OCI-LY7 (cell line): ENCODE data around the gene CMSS1. TPM values are rescaled to one million over a fixed set of nuclear protein-coding genes. Genes with fewer than 3 reads are reported as not detected.

Experiments
- BruUV-seq: library from RNA; stranded (reverse); fragments of 400-500 nt; replicated peaks from 2 replicates; lab custom pipeline; 2021; lab: Mats Ljungman, UMichigan
- CTCF ChIA-PET: fragments of 300-600 bp; sonication (Branson Sonifier 250); formaldehyde crosslinking; loops from one replicate; lab custom pipeline; 2022; ENCODE audit warnings: antibody characterized with exemption; ENCODE audit not compliant: unreplicated experiment; lab: Charles Lee
- POLR2A ChIA-PET: fragments of 300-600 bp; sonication (Branson Sonifier 250); formaldehyde crosslinking; loops from one replicate; lab custom pipeline; 2022; ENCODE audit warnings: antibody characterized with exemption; lab: Charles Lee
- DNase-seq: peaks from one replicate; pipeline ENCODE4 v3.0.0-alpha.2; 2015; ENCODE audit warnings: low spot score
- H2AFZ ChIP-seq: fragments of 200-600 bp; sonication (generic), shearing (Covaris generic); 2 replicates; pipeline ENCODE4 v1.6.1; 2014; ENCODE audit warnings: mild to moderate bottlenecking, antibody characterized with exemption, low read length, moderate library complexity
- H3K27ac ChIP-seq: fragments of 200-600 bp; sonication (generic); 2 replicates; pipeline ENCODE4 v1.5.1; 2014; ENCODE audit warnings: mixed run types, low read depth, mild to moderate bottlenecking, moderate library complexity, low read length, inconsistent platforms; ENCODE audit not compliant: poor library complexity, severe bottlenecking
- H3K36me3 ChIP-seq: fragments of 200-600 bp; sonication (generic); 2 replicates; pipeline ENCODE4 v1.6.1; 2014; ENCODE audit warnings: mild to moderate bottlenecking, antibody characterized with exemption, low read length, moderate library complexity, mixed read lengths; ENCODE audit not compliant: insufficient read depth
- H3K4me1 ChIP-seq: fragments of 200-600 bp; sonication (generic); 2 replicates; pipeline ENCODE4 v1.5.1; 2014; ENCODE audit warnings: mild to moderate bottlenecking, low read length; ENCODE audit not compliant: insufficient read depth, poor library complexity, severe bottlenecking
- H3K4me2 ChIP-seq: fragments of 200-600 bp; sonication (generic); 2 replicates; pipeline ENCODE4 v1.6.1; 2014; ENCODE audit warnings: mild to moderate bottlenecking, low read length
- H3K4me3 ChIP-seq: fragments of 200-600 bp; sonication (generic); 2 replicates; pipeline ENCODE4 v1.5.1; 2014; ENCODE audit warnings: mild to moderate bottlenecking, low read depth, low read length; ENCODE audit not compliant: poor library complexity, severe bottlenecking
- H3K79me2 ChIP-seq: fragments of 200-600 bp; sonication (generic); 2 replicates; pipeline ENCODE4 v1.6.1; 2016; ENCODE audit warnings: low read depth, mild to moderate bottlenecking, low read length, moderate library complexity, mixed read lengths; ENCODE audit not compliant: insufficient read depth
- H3K9me2 ChIP-seq: fragments of 200-600 bp; sonication (generic); 2 replicates; pipeline ENCODE4 v1.6.1; 2016; ENCODE audit warnings: mild to moderate bottlenecking, low read length, mixed read lengths; ENCODE audit not compliant: insufficient read depth
- H3K9me3 ChIP-seq: fragments of 200-600 bp; sonication (generic); 2 replicates; pipeline ENCODE4 v1.6.1; 2014; ENCODE audit warnings: mild to moderate bottlenecking, mixed run types, low read length, mixed read lengths
- H4K20me1 ChIP-seq: fragments of 200-600 bp; sonication (generic); 2 replicates; pipeline ENCODE4 v1.6.1; 2014; ENCODE audit warnings: mild to moderate bottlenecking, antibody characterized with exemption, low read length, moderate library complexity, mixed read lengths; ENCODE audit not compliant: insufficient read depth
- CTCF ChIP-seq: fragments of 200-600 bp; sonication (generic); conservative IDR thresholded peaks from 2 replicates; pipeline ENCODE4 v1.5.1; 2014; ENCODE audit warnings: mild to moderate bottlenecking, antibody characterized with exemption, low read length, moderate library complexity, mixed read lengths
- EZH2phosphoT487 ChIP-seq: fragments of 200-600 bp; sonication (generic); IDR thresholded peaks from 2 replicates; pipeline ENCODE4 v1.6.1; 2018; ENCODE audit warnings: low read depth, borderline replicate concordance, mild to moderate bottlenecking, mixed run types, antibody characterized with exemption, low read length, moderate library complexity, mixed read lengths
- intact Hi-C: fragments of 100-400 bp; cut with micrococcal nuclease; formaldehyde crosslinking; loops from one replicate; pipeline ENCODE4 v1.10.0; 2022; ENCODE audit not compliant: unreplicated experiment
- total RNA-seq, 2 experiments: library from RNA; depleted of rRNA in 1 of 2; stranded (reverse); fragments of >200 nt in 1 of 2; shearing (Covaris generic) in 1 of 2; gene quantifications; 2 replicates each; pipeline ENCODE4 v1.2.3, GENCODE V29; 2014 to 2022

CMSS1 gene
- total RNA-seq, 2 experiments from 2014 or later: 25.7 to 46.6 TPM

DNA sequence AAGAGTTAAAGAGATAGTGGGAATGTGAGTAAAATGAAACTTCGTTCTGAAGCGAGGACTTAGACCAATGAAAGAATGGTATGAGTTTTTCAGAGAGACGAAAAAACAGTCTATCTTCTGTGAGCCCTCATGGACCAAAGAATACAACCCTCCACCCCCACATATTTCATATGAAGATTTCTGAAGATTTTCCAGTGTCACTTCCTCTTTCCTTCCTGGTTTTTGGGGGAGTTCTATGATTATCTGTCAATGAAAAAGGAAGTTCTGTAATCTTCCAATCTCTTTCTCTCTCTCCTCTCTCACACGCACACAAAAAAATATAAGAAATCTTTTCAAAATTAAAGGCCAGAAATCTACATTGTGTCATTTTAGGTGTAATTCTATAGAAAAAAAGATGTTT lies 27.7 kb downstream of the CMSS1 start:
- BruUV-seq: no TSS peak
- Histone ChIP-seq H3K27ac (no peak overlapping the region), H3K79me2 (0 out of 2 replicates have a peak, but pooled peaks cover 5% of the 10 kb centered on the region), H4K20me1 (peaks cover 31% of the 10 kb centered on the region), H3K4me1 (no peaks in the 10 kb centered on the region), H3K4me2 (no peak overlapping the region), H3K36me3 (no peaks in the 10 kb centered on the region), H3K4me3 (no peak overlapping the region), H3K9me3 (no peaks in the 10 kb centered on the region), H2AFZ (no peak overlapping the region), H3K9me2 (no peaks in the 10 kb centered on the region)
- DNase-seq: no peak
- no peak for TF ChIP-seq EZH2phosphoT487
- TF ChIP-seq CTCF: no peak
- intact Hi-C loops: no loop called here
- CTCF ChIA-PET: no interaction called here
- POLR2A ChIA-PET: no interaction called here

GRCh38 chr3:99845999-99846398 lies 28.3 kb downstream of the CMSS1 start:
- intact Hi-C loops: no loop called here
- no peak overlapping the region for H3K27ac ChIP-seq
- H3K36me3 ChIP-seq: no peaks in the 10 kb centered on the region
- H2AFZ ChIP-seq: no peak overlapping the region
- H4K20me1 ChIP-seq: peaks cover 31% of the 10 kb centered on the region
- BruUV-seq: no TSS peak
- ChIA-PET POLR2A (interaction anchor here (0.9 to 1.4 kb wide), 3 partner anchors 22 to 408 kb away, joined by 3 to 7 read pairs (median 3); no protein-coding TSS in a partner anchor), CTCF (no interaction called here)
- TF ChIP-seq CTCF (no peak), EZH2phosphoT487 (no peak)
- 0 out of 2 replicates have a peak, but pooled peaks cover 5% of the 10 kb centered on the region for H3K79me2 ChIP-seq
- H3K9me2 ChIP-seq: no peaks in the 10 kb centered on the region
- no peaks in the 10 kb centered on the region for H3K9me3 ChIP-seq
- no peaks in the 10 kb centered on the region for H3K4me1 ChIP-seq
- DNase-seq: no peak
- H3K4me3 ChIP-seq: no peak overlapping the region
- no peak overlapping the region for H3K4me2 ChIP-seq

DNA sequence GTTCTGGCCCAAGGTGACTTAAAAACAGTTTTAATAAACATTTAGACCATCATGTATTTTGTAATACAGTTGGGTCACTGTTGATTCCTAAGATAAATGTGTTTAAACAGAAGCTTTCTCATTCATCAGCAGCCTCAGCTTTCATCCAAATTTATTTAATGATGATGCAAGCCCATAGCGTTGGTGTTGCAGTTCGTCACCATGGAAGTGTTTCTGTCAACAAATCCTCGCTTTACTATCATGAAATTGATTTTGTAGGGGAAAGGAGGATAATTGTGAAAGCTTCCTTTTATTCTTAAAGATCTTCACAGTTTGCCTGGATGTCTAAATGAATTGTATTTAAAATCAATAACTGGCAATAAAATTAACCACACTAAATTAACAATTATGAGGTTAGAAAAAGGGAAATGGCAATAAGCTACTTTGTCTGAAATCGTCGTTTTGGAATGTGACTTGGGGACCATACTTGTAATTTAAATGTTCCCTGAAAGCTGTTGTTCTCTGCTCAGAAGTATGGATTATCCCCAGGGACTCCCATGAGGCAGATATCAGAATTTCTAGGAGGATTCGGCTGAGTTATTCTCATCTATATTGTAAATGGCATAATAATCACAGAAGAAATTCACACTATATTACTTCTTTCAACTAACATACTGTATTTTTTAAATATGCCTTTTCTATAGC lies 29.0 kb downstream of the CMSS1 start:
- Histone ChIP-seq H3K27ac (no peak overlapping the region), H3K4me2 (no peak overlapping the region), H3K36me3 (no peaks in the 10 kb centered on the region), H3K4me3 (no peak overlapping the region), H2AFZ (no peak overlapping the region), H3K4me1 (no peaks in the 10 kb centered on the region), H3K79me2 (0 out of 2 replicates have a peak, but pooled peaks cover 5% of the 10 kb centered on the region), H3K9me3 (no peaks in the 10 kb centered on the region), H3K9me2 (no peaks in the 10 kb centered on the region), H4K20me1 (peaks cover 35% of the 10 kb centered on the region)
- no peak for TF ChIP-seq CTCF
- no peak for TF ChIP-seq EZH2phosphoT487
- CTCF ChIA-PET: no interaction called here
- no peak for DNase-seq
- POLR2A ChIA-PET: interaction anchor here (0.6 to 1.4 kb wide), 8 partner anchors 14 to 414 kb away, joined by 3 to 7 read pairs (median 3); partner anchors contain the start of gene TBC1D23
- intact Hi-C loops: no loop called here
- no TSS peak for BruUV-seq
